CD4-positive, alpha-beta T cell treated with Interleukin-1 beta for 1 hour (primary cell): ENCODE measurements around the gene LCA5L.
A peak's percentile ranks its signal among the peaks of the same experiment; 100 is the strongest.
"Not testable (repeated sequence)": the region's sequence is repeated elsewhere in the genome, so short reads cannot be mapped to it uniquely, and the experiment has no call there.

Source experiments
- DNase-seq, 2 donors: peaks; one replicate each; pipeline ENCODE4 v3.0.0-alpha.2; 2020 to 2022

Gene LCA5L

GRCh38 chr21:39386899-39387298 is 58.7 kb downstream of the LCA5L start:
- no peak for DNase-seq

- DNase-seq: peak in 1 of 2 donors; percentile 22
Measured at GRCh38 chr21:39386194-39386593, 59.4 kb downstream of the LCA5L start.

GRCh38 chr21:39385299-39386145 is 60.1 kb downstream of the LCA5L start:
- DNase-seq: peak; percentile 61 to 78

GRCh38 chr21:39384674-39385298 is 60.8 kb downstream of the LCA5L start:
- no peak for DNase-seq

GRCh38 chr21:39382096-39382495 is 63.5 kb downstream of the LCA5L start:
- not testable (repeated sequence) for DNase-seq

- DNase-seq: no peak
Measured at GRCh38 chr21:39381009-39381408, 64.6 kb downstream of the LCA5L start.

- DNase-seq: peak; percentile 93 to 95
Measured at GRCh38 chr21:39379986-39380891, 65.3 kb downstream of the LCA5L start.

GRCh38 chr21:39377444-39378050 is 68.0 kb downstream of the LCA5L start:
- no peak for DNase-seq

- DNase-seq: no peak
Measured at GRCh38 chr21:39375446-39375845, 70.1 kb downstream of the LCA5L start.

- DNase-seq: no peak
Measured at GRCh38 chr21:39374046-39374445, 71.5 kb downstream of the LCA5L start.

GRCh38 chr21:39373634-39374033 is 71.9 kb downstream of the LCA5L start:
- DNase-seq: peak in 1 of 2 donors; percentile 20

GRCh38 chr21:39369896-39370288 is 75.7 kb downstream of the LCA5L start:
- peak in 1 of 2 donors; percentile 19 for DNase-seq

GRCh38 chr21:39367783-39368182 is 77.8 kb downstream of the LCA5L start:
- DNase-seq: no peak

- DNase-seq: no peak
Measured at GRCh38 chr21:39366563-39366962, 79.0 kb downstream of the LCA5L start.

GRCh38 chr21:39364949-39365348 is 80.6 kb downstream of the LCA5L start:
- DNase-seq: no peak

- DNase-seq: no peak
Measured at GRCh38 chr21:39363607-39364555, 81.7 kb downstream of the LCA5L start.

GRCh38 chr21:39362733-39363132 is 82.8 kb downstream of the LCA5L start:
- DNase-seq: no peak

- DNase-seq: no peak
Measured at GRCh38 chr21:39359382-39359781, 86.2 kb downstream of the LCA5L start.
